Parathyroid adenoma (tissue), 2 donors: ENCODE data around the gene CKB.

ENCODE experiments used
- H2AFZ ChIP-seq: fragments of 300-600 bp; sonication (generic); one replicate; pipeline ENCODE4 v1.7.0; 2017; ENCODE audit warnings: antibody characterized with exemption, mild to moderate bottlenecking
- H3K27ac ChIP-seq: fragments of 300-600 bp; sonication (generic); one replicate; pipeline ENCODE4 v1.7.0; 2017
- H3K27me3 ChIP-seq: fragments of 300-600 bp; sonication (generic); one replicate; pipeline ENCODE4 v1.7.0; 2017; ENCODE audit warnings: low read length; ENCODE audit not compliant: control insufficient read depth, insufficient read depth
- H3K36me3 ChIP-seq: fragments of 300-600 bp; sonication (generic); one replicate; pipeline ENCODE4 v1.7.0; 2017; ENCODE audit warnings: low read length; ENCODE audit not compliant: control insufficient read depth, insufficient read depth
- H3K4me1 ChIP-seq: fragments of 300-600 bp; sonication (generic); one replicate; pipeline ENCODE4 v1.7.0; 2017; ENCODE audit warnings: control low read depth
- H3K4me2 ChIP-seq: fragments of 300-600 bp; sonication (generic); one replicate; pipeline ENCODE4 v1.7.0; 2017; ENCODE audit warnings: low read length
- H3K4me3 ChIP-seq: fragments of 300-600 bp; sonication (generic); one replicate; pipeline ENCODE4 v1.7.0; 2017; ENCODE audit warnings: low read depth, low read length
- H3K79me2 ChIP-seq: fragments of 300-600 bp; sonication (generic); one replicate; pipeline ENCODE4 v1.7.0; 2017; ENCODE audit warnings: control low read depth
- H3K9ac ChIP-seq: fragments of 300-600 bp; sonication (generic); one replicate; pipeline ENCODE4 v1.7.0; 2017; ENCODE audit warnings: mild to moderate bottlenecking
- H3K9me3 ChIP-seq: fragments of 300-600 bp; sonication (generic); one replicate; pipeline ENCODE4 v1.7.0; 2017; ENCODE audit warnings: low read length; ENCODE audit not compliant: control insufficient read depth
- CTCF ChIP-seq: fragments of 300-600 bp; sonication (generic); IDR thresholded peaks from one replicate; pipeline ENCODE4 v1.7.0; 2017; ENCODE audit warnings: antibody characterized with exemption, mild to moderate bottlenecking
- donor health status: primary hyperparathyroidism.

The CKB gene

GRCh38 chr14:103521951-103522563, 573 bp downstream of the CKB start:
- H3K4me2 ChIP-seq, result peak overlapping the region; percentile 84
- no peak for TF ChIP-seq CTCF
- no peaks in the 10 kb centered on the region for H3K27me3 ChIP-seq
- peak overlapping the region; percentile 95 for H3K27ac ChIP-seq
- H3K36me3 ChIP-seq, result no peaks in the 10 kb centered on the region
- no peaks in the 10 kb centered on the region for H3K79me2 ChIP-seq
- H3K4me3 ChIP-seq, result peak overlapping the region; percentile 74
- H2AFZ ChIP-seq, result peak overlapping the region; percentile 81
- H3K9me3 ChIP-seq, result no peaks in the 10 kb centered on the region
- peaks cover 27% of the 10 kb centered on the region for H3K4me1 ChIP-seq
- H3K9ac ChIP-seq, result no peak overlapping the region

GRCh38 chr14:103521438-103521950, 1.1 kb downstream of the CKB start:
- Histone ChIP-seq H3K4me3 (peak overlapping the region; percentile 74), H3K27ac (peak overlapping the region; percentile 95), H3K27me3 (no peaks in the 10 kb centered on the region), H3K4me2 (peak overlapping the region; percentile 84), H3K9me3 (no peaks in the 10 kb centered on the region), H3K36me3 (no peaks in the 10 kb centered on the region), H3K4me1 (peaks cover 27% of the 10 kb centered on the region), H3K9ac (peak overlapping the region; percentile 48), H2AFZ (peak overlapping the region; percentile 81), H3K79me2 (no peaks in the 10 kb centered on the region)
- TF ChIP-seq CTCF, result no peak

- H3K27ac ChIP-seq, result peak overlapping the region; percentile 95
- peaks cover 27% of the 10 kb centered on the region for H3K4me1 ChIP-seq
- no peaks in the 10 kb centered on the region for H3K79me2 ChIP-seq
- peak overlapping the region; percentile 84 for H3K4me2 ChIP-seq
- no peaks in the 10 kb centered on the region for H3K27me3 ChIP-seq
- TF ChIP-seq CTCF, result peak; percentile 71
- no peaks in the 10 kb centered on the region for H3K36me3 ChIP-seq
- peak overlapping the region; percentile 81 for H2AFZ ChIP-seq
- H3K9ac ChIP-seq, result peak overlapping the region; percentile 48
- H3K4me3 ChIP-seq, result peak overlapping the region; percentile 74
- H3K9me3 ChIP-seq, result no peaks in the 10 kb centered on the region
Observed at GRCh38 chr14:103520657-103521437, 1.8 kb downstream of the CKB start.

GRCh38 chr14:103520269-103520656, 2.4 kb downstream of the CKB start:
- peak overlapping the region; percentile 74 for H3K4me3 ChIP-seq
- peaks cover 27% of the 10 kb centered on the region for H3K4me1 ChIP-seq
- no peak overlapping the region for H3K9ac ChIP-seq

More at GRCh38 chr14:103520269-103520656, 2.4 kb downstream of the CKB start:
- H3K4me2 ChIP-seq, result peak overlapping the region; percentile 84
- H3K27me3 ChIP-seq, result no peaks in the 10 kb centered on the region
- no peaks in the 10 kb centered on the region for H3K79me2 ChIP-seq
- H2AFZ ChIP-seq, result peak overlapping the region; percentile 48
- TF ChIP-seq CTCF, result no peak
- H3K9me3 ChIP-seq, result no peaks in the 10 kb centered on the region
- H3K36me3 ChIP-seq, result no peaks in the 10 kb centered on the region
- peak overlapping the region; percentile 95 for H3K27ac ChIP-seq
